HG03066 (cell line): ENCODE measurements around the gene ZNF324B.
"Not testable (repeated sequence)": the region's sequence is repeated elsewhere in the genome, so short reads cannot be mapped to it uniquely, and the experiment has no call there.

Source experiments
- ATAC-seq: cut with Tn5 transposase; IDR thresholded peaks from one replicate; pipeline ENCODE4 v1.9.1; 2021; ENCODE audit warnings: low read depth; ENCODE audit not compliant: unreplicated experiment

The ZNF324B gene

DNA sequence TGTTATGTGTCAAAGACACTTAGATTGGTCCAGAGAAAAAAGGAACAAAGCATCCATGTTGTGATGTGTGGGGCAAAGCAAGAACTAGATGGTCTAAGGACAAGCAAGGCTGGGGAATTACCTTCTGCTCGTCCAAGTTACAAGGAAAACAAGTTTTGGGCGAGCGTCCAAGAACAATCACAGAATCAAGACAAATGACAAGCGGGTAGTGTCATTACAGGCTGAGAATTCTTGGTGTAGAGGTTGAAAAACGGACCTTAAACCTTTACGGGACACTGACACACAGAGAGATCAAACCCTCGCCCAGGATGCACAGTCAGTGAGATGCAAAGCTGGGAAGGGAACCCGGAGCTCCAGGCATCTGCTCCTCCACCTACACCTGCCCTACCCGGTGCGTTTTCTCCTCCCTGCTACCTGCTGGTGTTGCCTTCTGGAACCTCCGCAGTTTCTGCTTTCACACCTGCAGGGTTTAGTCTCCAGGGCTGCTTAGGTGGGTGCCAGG, 515 bp upstream of the ZNF324B start:
- ATAC-seq: no peak

DNA sequence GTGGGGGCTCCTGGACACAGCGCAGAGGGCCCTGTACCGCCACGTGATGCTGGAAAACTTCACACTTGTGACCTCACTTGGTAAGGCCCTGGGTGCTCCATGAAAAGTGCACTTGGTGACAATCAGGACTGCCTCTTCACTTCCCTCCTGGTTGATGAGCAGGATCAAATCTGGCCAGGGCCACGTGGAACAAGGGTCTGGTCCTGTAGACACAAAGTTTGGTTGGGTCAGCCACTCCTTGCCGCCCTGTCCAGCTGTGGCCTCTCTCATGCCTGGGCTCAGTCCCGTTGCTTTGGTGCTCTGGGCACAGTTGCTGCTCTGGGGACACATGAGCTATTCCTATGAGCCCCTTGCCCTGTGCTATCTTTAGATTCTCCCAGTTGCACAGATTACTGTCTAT, 2.3 kb downstream of the ZNF324B start:
- no peak for ATAC-seq

DNA sequence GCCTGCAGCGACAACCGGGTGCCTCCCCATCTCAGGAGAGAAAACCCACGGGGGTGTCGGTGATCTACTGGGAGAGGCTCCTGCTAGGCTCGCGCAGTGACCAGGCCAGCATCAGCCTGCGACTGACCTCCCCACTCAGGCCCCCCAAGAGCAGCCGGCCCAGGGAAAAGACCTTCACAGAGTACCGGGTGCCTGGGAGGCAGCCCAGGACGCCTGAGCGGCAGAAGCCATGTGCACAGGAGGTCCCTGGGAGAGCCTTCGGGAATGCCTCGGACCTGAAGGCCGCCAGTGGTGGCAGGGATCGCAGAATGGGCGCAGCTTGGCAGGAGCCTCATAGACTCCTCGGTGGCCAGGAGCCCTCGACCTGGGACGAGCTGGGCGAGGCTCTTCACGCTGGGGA, 3.9 kb downstream of the ZNF324B start:
- ATAC-seq: no peak

DNA sequence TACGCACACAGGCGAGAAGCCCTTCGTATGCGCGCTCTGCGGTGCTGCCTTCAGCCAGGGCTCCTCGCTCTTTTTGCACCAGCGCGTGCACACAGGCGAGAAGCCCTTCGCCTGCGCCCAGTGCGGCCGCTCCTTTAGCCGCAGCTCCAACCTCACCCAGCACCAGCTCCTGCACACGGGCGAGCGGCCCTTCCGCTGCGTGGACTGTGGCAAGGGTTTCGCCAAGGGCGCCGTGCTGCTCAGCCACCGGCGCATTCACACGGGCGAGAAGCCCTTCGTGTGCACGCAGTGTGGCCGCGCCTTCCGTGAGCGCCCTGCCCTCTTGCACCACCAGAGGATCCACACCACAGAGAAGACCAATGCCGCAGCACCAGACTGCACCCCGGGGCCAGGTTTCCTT, 4.7 kb downstream of the ZNF324B start:
- ATAC-seq: no peak

DNA sequence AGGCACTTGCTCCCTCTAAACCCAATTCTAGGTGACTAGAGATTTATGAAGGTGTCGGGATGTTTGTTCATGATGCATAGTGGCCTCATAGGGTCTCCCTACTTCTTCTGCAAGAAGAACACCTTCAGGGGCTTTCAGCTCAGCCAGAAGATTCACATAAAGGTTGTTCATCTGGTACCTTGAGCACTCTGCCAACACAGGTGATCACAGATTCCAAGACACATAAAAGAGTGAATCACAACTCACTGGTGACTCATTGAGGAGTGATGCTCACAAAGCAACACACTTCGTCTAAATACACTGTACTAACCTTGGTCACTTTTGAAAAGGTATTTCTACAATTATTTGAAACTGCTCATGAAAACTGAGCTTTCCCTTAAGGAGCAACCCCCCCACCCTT, 8.6 kb downstream of the ZNF324B start:
- ATAC-seq: no peak

DNA sequence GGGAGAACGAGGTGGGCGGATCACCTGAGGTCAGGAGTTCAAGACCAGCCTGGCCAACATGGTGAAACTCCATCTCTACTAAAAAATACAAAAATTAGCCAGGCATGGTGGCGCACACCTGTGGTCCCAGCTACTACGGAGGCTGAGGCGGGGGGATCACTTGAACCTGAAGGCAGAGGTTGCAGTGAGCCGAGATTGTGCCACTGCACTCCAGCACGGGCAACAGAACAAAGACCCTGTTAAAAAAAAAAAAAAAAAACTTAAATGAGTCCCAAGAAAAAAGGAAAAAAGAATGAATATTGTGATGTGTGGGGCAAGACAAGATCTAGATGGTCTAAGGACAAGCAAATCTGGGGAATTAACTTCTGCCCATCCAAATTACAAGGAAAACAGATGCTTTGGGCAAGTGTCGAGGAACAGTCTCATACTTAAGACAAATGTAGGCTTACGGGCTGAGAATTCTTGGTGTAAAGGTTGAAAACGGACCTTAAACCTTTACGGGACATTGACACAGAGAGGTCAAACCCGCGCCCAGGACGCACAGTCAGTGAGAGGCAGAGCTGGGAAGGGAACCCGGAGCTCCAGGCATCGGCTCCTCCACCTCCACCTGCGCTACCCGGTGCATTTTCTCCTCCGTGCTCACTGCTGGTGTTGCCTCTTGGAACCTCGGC, 14.8 kb downstream of the ZNF324B start:
- ATAC-seq: peak; percentile 23

DNA sequence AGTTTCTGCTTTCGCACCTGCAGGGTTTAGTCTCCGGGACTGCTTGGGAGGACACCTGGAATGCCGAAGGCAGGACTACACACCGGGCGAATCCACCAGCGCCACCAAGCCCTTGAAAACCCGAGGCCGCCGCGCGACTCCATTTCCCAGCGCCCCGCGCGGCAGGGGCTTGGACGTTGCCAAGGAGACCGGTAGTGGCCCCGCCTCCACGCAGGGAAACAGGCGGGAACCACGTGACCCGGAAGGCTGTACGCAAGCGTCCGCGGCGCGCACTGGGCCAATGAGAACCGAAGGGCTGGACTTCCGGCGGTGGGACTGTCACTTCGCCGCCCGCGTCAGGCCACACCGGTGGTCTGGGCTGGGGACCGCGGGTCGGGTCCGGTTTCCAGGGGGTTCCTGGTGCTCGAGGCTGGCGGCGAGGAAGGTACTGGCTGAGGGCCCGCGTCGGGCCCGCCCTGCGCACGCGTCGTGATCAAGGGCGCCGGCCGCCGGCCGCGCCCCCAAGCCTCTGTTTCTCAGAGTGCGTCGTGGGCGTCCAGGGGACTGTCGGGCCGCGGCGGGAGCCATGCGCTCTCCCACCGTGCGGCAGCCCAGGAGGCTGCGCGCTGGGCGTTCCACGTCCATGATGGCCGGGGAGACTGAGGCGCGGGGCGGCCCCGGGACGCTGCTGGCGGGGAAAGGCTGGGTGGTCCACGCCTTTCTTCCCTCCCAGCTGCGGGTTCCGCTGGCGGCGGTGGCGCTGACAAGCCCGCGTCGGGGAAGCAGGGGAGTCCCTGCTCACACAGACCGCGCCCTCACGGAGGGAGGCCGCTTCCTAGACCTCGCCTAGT, 15.6 kb downstream of the ZNF324B start, which contains the start of gene ZNF324:
Gene ZNF324 (plus strand): TSS at position 321 of the 830 bp plus-strand sequence. CDS start 2,106 bp downstream, outside the sequence.
- peak; percentile 84 for ATAC-seq

DNA sequence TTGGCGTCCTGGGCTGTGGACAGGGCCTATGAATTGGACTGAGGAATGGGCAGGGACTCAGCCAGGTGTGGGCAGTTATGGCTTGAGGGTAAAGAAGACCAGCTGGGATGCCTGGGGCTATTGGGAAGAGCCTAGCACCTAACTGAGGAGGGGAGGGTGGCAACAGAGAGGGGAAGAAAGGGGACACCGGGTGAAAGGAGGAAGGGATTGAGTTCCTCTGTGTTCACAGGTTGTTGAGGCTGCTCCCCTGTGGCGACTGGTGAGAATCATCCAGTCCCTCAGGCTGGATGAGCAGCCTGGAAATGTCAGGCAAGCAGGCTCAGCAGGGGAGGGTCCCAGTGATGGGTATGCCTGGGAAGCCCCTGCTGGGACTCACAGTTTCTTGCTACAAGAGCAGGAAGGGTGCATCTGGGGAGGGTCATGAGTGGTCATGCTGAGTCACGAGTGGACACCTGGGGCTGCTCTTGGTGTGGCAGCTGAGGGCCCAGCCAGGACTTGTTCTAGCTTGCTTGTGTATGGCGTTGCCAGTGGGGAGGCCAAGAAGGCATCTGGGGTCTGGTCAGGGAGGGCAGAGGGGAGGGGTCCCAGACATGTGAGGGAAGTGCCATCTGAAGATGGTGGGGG, 16.9 kb downstream of the ZNF324B start:
- no peak for ATAC-seq

DNA sequence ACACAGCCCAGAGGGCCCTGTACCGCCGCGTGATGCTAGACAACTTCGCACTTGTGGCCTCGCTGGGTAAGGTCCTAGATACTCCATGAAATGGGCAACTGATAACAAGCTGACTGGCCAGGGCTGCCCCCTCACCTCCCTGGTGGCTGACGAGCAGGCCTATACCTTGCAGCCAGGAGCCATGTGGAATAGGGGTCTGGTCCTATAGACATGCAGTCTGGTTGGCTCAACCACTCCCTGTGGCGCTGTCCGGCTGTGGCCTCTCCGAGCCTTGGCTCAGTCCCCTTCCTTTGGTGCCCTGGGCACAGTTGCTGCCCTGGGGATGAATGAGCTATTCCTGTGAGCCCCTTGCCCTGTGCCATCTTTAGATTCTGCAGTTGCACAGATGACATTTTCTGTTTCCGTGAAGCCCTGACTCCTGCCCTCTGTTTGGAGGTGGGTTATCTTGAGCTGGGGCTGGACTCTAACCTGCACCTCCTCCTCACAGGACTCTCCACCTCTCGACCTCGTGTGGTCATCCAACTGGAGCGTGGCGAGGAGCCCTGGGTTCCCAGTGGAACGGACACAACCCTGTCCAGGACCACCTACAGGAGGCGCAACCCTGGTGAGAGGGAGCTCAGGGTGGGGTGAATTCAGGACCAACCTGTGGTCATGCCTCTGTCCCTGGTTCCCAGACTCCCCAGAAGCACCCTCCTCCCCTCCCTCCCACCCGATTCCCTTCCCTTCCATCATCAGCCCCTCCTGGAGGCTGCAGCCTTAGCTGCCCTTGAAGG, 18.0 kb downstream of the ZNF324B start:
- no peak for ATAC-seq

DNA sequence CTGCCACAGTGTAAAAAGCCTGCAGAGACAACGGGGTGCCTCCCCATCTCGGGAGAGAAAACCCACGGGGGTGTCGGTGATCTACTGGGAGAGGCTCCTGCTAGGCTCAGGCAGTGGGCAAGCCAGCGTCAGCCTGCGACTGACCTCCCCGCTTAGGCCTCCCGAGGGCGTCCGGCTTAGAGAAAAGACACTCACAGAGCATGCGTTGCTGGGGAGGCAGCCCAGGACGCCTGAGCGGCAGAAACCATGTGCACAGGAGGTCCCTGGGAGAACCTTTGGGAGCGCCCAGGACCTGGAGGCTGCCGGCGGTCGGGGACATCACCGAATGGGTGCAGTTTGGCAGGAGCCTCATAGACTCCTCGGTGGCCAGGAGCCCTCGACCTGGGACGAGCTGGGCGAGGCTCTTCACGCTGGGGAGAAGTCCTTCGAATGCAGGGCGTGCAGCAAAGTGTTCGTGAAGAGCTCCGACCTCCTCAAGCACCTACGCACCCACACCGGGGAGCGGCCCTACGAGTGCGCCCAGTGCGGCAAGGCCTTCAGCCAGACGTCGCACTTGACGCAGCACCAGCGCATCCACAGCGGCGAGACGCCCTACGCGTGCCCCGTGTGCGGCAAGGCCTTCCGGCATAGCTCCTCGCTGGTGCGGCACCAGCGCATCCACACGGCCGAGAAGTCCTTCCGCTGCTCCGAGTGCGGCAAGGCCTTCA, 19.6 kb downstream of the ZNF324B start:
- ATAC-seq: not testable (repeated sequence)

DNA sequence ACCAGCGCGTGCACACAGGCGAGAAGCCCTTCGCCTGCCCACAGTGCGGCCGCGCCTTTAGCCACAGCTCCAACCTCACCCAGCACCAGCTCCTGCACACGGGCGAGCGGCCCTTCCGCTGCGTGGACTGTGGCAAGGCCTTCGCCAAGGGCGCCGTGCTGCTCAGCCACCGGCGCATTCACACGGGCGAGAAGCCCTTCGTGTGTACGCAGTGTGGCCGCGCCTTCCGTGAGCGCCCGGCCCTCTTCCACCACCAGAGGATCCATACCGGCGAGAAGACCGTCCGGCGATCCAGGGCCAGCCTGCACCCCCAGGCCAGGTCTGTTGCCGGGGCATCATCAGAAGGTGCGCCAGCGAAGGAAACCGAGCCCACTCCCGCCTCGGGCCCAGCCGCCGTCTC, 20.3 kb downstream of the ZNF324B start:
- no peak for ATAC-seq

DNA sequence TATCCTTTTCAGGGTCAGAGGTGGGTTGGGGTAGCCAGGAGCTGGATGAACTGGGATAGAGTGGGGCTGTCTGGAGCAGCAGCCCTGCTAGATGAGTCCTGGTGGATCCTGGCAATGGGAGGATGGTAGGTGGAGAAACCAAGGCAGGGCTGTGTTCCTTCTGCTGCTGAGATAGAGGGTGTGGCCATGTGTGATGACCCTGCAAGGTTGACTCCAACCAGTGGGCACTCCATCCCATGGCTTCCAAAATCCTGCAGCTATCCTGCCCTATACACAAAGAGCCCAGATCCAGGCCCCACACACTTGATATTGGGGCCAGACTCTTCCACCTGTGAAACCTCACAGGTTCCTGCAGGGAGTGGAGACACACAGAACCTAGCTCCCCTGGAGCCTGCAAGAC, 22.4 kb downstream of the ZNF324B start:
- no peak for ATAC-seq

DNA sequence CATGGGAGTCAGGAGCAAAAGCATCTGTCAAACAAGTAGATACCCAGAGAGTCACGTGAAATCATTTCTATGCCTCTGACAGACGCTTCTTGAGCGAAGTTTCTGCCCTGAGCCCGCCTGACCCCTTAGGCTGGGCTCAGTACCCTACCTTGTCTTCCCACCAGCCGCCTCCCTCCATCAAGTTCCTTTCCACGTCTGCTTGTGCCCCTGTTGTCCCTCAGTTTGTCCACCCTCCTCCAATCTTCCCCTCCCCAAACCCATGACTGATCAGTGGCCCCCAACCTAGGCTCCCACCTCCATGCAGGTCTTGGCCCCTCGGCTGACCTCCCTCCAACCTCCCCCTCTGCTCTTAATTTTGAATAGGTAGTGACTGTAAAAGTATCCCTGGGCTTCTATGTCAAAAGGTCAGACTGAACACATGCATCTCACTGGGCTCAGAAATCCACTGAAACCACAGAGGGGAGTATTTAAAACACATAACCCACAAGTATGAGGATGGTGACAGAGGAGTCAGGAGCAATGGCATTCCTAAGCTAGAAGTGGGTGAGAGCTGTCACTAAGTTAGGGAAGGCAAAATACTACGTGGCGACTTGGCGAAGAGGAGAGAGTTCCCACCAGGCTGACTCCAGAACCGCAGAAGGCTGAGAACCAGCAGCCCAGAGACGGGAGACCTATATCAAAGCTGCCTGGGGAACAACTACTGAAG, 23.0 kb downstream of the ZNF324B start:
- ATAC-seq: no peak

DNA sequence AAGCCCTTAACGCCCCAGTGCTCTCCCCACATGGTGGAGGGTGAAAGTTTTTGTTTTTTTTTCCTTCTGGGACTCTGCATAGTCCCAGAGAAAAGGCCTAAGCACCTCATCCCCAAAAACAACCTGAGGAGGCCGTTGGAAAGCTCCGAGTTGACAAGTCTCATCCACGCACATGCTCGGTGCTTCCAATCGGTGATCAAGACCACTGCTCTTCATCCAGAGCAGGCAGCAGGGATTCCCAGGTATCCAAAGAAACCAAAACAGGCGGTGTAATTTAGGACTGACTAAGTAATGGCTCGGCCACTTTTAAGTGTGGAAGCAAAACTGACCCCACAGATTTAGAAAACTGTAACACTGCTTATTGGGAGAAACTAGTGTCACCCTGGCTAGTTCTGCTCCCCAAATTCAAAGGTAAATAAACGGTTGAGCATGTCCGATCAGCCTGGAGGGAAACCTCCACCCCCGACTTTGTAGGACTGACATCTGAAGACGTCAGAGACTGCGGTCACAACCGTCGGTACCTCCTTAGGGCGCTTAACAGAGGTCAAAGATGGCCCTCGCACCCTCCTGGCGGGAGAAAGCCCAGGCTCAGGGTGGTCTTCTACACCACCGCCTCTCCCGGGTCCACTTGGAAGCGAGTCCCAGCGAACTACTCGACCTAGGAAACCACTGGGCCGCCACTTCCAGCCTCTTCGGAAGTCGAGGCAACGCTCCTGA, 23.7 kb downstream of the ZNF324B start:
- no peak for ATAC-seq

DNA sequence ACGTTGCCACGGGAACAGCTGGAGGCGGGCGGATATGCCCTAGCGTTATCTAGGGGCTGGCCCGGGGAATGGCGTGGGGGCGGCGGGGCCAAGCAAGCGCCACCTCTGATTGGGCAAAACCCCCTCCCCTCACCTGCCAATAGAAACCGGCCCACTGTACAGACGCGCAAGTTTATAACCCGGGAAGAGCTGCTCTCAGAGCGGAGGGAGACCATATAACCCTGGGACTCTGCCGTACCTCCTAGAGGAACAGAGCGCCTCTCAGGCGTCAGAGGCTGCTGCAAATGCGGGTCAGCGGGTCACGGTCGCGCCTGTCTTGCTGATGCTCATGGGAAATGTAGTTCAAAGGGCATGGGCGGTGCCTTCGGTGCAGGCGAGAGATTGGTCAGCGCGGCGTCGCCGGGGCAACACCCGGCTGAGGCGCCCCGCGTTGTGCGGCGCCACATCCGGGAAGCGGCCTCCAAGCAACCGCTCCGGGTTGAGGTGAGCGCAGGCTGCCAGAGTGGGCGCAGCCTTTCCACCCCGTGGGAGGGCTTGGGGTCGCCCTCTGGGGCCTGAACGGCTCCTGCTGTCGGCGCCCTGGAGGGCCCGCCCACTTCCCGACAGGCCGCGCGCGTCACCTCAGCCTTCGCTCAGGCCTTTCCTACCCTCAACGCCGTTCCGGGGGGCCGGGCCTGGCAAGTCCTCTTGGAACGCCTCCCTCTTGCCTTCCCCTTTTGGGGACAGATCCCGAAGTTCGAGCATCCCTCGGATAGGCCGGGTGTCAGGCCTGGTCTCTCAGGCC, 24.5 kb downstream of the ZNF324B start, which contains the start of gene ZNF446:
Gene ZNF446 (plus strand): TSS at position 639 of the 784 bp plus-strand sequence. CDS start 867 bp downstream, outside the sequence.
- ATAC-seq: peak; percentile 88

DNA sequence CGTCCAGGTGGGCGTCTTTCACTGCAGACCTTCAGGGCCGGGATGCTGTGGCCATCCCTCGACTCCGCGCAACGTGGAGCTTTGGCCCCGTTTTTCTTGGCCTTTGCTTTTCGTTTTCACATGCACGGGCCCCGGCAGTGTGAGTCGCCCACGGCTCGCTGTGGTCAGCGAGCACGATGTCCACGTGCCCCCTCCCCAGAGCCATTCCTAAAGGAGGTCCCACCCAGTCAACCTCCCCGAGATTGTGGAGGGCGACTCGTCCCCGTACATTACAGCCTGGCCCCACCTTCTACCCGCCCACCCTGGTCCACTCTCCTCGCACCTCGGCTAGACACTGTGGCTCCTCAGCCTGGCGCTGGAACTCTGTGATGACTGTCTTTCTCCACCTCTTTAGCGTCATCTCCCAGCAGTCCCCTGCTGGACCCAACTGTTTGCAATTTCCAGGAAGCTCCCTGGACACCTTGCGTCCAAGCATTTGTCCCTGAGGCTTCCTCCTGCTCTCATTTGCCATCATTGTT, 25.1 kb downstream of the ZNF324B start:
- ATAC-seq: no peak

DNA sequence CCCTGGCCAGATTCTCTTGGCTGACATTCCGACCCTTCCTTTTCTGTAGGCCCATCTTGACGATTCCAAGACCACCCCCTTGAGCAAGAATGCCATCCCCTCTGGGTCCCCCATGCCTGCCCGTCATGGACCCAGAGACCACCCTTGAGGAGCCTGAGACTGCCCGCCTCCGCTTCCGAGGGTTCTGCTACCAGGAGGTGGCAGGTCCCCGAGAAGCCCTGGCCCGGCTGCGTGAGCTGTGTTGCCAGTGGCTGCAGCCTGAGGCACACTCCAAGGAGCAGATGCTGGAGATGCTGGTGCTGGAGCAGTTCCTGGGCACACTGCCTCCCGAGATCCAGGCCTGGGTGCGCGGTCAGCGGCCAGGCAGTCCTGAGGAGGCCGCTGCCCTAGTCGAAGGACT, 25.7 kb downstream of the ZNF324B start:
- ATAC-seq: no peak

DNA sequence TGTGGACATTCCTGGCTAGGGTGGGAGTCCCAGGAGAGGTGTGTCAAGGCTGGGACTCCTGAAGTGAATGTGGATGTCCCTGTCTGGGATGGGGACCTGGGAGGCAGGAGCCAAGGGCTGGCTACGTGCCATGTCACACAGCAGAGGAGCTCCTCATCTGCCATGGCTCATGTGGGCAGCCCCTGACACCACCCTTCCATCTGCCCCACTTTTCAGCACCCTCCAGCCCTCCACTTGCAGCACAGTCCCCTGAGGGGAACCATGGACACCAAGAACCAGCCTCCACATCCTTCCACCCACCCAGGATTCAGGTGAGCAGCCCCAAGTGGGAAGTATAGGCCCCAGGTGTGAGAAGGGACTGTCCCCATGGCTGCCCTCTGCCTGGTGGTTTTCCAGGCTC, 26.4 kb downstream of the ZNF324B start:
- no peak for ATAC-seq
